ENCODE data around the gene MRPL32.

MRPL32 gene

DNA sequence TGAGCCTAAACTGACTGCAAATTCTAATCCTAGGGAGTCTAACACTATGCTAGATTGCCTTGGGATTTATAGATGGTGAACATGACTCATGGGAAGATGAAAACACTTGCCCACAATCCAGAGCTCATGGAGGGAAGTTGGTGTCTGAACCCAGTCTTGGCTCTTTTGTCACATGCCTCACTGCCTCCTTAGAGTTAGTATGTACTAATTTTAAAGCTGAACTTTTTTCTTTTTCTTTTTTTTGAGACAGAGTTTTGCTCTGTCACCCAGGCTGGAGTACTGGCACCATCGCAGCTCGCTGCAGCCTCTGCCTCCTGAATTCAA is 14.4 kb downstream of the MRPL32 start:
- no peaks in the 10 kb centered on the region for H3K27me3 ChIP-seq (replicated peaks; ENCODE audit: control insufficient read depth, insufficient read depth, low read length)
- H3K36me3 ChIP-seq (ENCODE audit: control insufficient read depth, insufficient read depth, low read length) = no peaks in the 10 kb centered on the region
- TF ChIP-seq, protein P1, sequence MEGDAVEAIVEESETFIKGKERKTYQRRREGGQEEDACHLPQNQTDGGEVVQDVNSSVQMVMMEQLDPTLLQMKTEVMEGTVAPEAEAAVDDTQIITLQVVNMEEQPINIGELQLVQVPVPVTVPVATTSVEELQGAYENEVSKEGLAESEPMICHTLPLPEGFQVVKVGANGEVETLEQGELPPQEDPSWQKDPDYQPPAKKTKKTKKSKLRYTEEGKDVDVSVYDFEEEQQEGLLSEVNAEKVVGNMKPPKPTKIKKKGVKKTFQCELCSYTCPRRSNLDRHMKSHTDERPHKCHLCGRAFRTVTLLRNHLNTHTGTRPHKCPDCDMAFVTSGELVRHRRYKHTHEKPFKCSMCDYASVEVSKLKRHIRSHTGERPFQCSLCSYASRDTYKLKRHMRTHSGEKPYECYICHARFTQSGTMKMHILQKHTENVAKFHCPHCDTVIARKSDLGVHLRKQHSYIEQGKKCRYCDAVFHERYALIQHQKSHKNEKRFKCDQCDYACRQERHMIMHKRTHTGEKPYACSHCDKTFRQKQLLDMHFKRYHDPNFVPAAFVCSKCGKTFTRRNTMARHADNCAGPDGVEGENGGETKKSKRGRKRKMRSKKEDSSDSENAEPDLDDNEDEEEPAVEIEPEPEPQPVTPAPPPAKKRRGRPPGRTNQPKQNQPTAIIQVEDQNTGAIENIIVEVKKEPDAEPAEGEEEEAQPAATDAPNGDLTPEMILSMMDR (IDR thresholded peaks at IDR 0.05; ENCODE audit: insufficient read depth, low read length, poor library complexity, severe bottlenecking) = no peak
- no peak overlapping the region for H3K4me3 ChIP-seq (replicated peaks; ENCODE audit: low read depth, low read length)
- no peak for DNase-seq (ENCODE audit: extremely low read depth, insufficient read length)

DNA sequence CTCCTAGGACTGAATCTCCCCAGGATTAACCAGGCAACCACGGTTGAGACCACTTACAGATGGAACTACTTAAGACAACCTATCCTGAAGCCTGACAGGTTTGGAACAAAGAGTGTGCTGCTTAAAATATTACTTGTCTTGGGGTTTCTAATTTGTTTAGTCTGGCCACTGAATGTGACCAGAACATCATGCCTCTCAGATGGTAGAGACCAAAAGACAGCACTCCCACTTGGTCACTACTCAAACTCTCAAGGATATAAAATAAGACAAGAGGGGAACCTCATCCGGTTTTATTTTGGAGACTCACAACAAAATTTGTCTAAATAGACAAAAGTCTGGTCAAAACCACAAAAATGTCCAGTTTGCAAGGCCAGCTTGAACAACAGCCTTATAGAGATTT is 15.3 kb downstream of the MRPL32 start:
- no peaks in the 10 kb centered on the region for H3K36me3 ChIP-seq (ENCODE audit: control insufficient read depth, insufficient read depth, low read length)
- no peaks in the 10 kb centered on the region for H3K27me3 ChIP-seq (replicated peaks; ENCODE audit: control insufficient read depth, insufficient read depth, low read length)
- TF ChIP-seq, protein P1 (IDR thresholded peaks at IDR 0.05; ENCODE audit: insufficient read depth, low read length, poor library complexity, severe bottlenecking) = no peak
- H3K4me3 ChIP-seq (replicated peaks; ENCODE audit: low read depth, low read length) = no peak overlapping the region
- DNase-seq (ENCODE audit: extremely low read depth, insufficient read length) = no peak

DNA sequence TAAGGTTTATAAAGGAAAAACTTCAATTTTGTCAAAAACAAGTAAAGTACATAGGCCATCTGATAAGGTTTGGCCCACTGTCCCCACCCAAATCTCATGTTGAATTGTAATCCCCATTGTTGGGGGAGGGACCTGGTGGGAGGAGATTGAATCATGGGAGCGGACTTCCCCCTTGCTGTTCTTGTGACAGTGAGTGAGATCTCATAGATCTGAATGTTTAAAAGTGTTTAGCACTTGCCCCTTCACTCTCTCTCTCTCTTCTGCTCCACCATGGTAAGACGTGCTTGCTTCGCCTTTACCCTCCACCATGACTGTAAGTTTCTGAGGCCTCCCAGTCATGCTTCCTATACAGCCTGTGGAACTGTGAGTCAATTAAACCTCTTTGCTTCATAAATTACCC is 18.2 kb downstream of the MRPL32 start:
- no peak for DNase-seq (ENCODE audit: extremely low read depth, insufficient read length)
- Histone ChIP-seq H3K4me3 (replicated peaks; ENCODE audit: low read depth, low read length) (no peak overlapping the region), H3K27me3 (replicated peaks; ENCODE audit: control insufficient read depth, insufficient read depth, low read length) (no peaks in the 10 kb centered on the region), H3K36me3 (ENCODE audit: control insufficient read depth, insufficient read depth, low read length) (no peaks in the 10 kb centered on the region)
- TF ChIP-seq, protein P1 (IDR thresholded peaks at IDR 0.05; ENCODE audit: insufficient read depth, low read length, poor library complexity, severe bottlenecking) = no peak

DNA sequence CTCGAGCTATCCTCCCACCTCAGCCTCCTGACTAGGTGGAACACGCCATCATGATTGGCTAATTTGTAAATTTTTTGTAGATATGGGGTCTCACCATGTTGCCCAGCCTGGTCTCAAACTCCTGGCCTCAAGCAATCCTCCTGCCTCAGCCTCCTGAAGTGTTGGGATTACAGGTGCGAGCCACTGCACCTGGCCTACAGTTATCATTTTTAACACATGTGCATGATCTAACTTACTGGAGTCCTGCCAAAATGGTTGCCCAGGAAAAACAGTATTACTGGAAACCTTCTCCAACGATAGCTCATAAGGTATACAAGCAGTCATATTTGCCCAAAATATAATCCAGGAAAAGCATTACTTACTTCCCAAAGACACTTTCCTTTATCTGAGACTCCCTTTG is 20.2 kb downstream of the MRPL32 start:
- DNase-seq (ENCODE audit: extremely low read depth, insufficient read length) = no peak
- Histone ChIP-seq H3K4me3 (replicated peaks; ENCODE audit: low read depth, low read length) (no peak overlapping the region), H3K36me3 (ENCODE audit: control insufficient read depth, insufficient read depth, low read length) (no peaks in the 10 kb centered on the region), H3K27me3 (replicated peaks; ENCODE audit: control insufficient read depth, insufficient read depth, low read length) (no peaks in the 10 kb centered on the region)
- TF ChIP-seq, protein P1 (IDR thresholded peaks at IDR 0.05; ENCODE audit: insufficient read depth, low read length, poor library complexity, severe bottlenecking) = no peak

DNA sequence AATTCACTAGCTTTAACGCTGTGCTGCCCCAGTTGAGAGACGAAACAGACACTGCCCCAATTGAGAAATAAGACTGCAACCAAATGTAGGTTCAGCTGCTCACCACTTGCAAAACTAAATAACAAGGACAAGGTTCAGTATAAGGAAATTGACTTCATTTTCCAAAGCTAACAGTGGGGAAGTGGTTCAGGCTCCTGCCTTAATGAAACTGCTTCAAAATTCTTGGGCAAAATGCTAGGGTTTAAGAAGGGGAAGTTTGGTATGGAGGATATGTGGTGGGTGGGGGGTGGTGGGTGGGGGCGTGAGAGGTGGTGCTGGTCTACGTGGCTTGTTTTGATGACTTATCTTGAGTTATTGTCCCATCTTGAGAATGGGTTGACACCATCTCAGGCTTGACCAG is 21.8 kb downstream of the MRPL32 start:
- Histone ChIP-seq H3K4me3 (replicated peaks; ENCODE audit: low read depth, low read length) (no peak overlapping the region), H3K27me3 (replicated peaks; ENCODE audit: control insufficient read depth, insufficient read depth, low read length) (no peaks in the 10 kb centered on the region), H3K36me3 (ENCODE audit: control insufficient read depth, insufficient read depth, low read length) (no peaks in the 10 kb centered on the region)
- no peak for DNase-seq (ENCODE audit: extremely low read depth, insufficient read length)
- TF ChIP-seq, protein P1 (IDR thresholded peaks at IDR 0.05; ENCODE audit: insufficient read depth, low read length, poor library complexity, severe bottlenecking) = no peak

DNA sequence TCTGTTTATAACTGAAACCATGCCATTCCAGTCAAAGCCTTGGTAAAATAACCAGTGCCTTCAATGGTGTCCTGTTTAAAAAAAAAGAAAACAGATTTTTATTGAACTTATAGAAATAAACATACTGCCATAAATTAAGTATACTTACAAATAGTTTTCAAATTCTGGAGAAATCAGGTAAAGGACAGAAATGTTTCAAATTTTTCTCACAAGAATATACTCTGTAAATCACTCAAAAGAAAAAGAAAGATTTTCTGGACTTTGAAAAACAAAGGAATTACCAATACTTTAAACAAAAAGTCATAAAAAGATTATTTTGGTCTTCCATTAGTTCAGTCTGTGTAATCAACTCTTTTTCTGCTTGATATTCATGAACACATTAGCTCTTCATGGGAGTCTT is 23.9 kb downstream of the MRPL32 start:
- DNase-seq (ENCODE audit: extremely low read depth, insufficient read length) = no peak
- TF ChIP-seq, protein P1 (IDR thresholded peaks at IDR 0.05; ENCODE audit: insufficient read depth, low read length, poor library complexity, severe bottlenecking) = no peak
- Histone ChIP-seq H3K36me3 (ENCODE audit: control insufficient read depth, insufficient read depth, low read length) (no peaks in the 10 kb centered on the region), H3K4me3 (replicated peaks; ENCODE audit: low read depth, low read length) (no peak overlapping the region), H3K27me3 (replicated peaks; ENCODE audit: control insufficient read depth, insufficient read depth, low read length) (no peaks in the 10 kb centered on the region)
